Skeletal muscle tissue (tissue), 4 donors: ENCODE results near the gene KCNAB1. TPM values are rescaled to one million over a fixed set of nuclear protein-coding genes. Genes with fewer than 3 reads are reported as not detected.
A peak's percentile ranks its signal among the peaks of the same experiment; 100 is the strongest.
"Not testable (repeated sequence)": the region's sequence is repeated elsewhere in the genome, so short reads cannot be mapped to it uniquely, and the experiment has no call there.

Experiments
- H3K27ac ChIP-seq: one replicate; pipeline ENCODE4 v1.7.0; 2013; ENCODE audit warnings: mild to moderate bottlenecking, low read depth, low read length, inconsistent platforms
- H3K27me3 ChIP-seq, 3 donors: one replicate each; pipeline ENCODE4 v1.7.0; 2013; ENCODE audit warnings: low read length in 3 of 3; ENCODE audit not compliant: control insufficient read depth in 3 of 3, insufficient read depth in 3 of 3
- H3K36me3 ChIP-seq, 3 donors: one replicate each; pipeline ENCODE4 v1.7.0; 2013; ENCODE audit warnings: low read length in 3 of 3; ENCODE audit not compliant: control insufficient read depth in 3 of 3, insufficient read depth in 3 of 3
- H3K4me1 ChIP-seq, 3 donors: one replicate each; pipeline ENCODE4 v1.7.0; 2013; ENCODE audit warnings: low read length in 3 of 3, mild to moderate bottlenecking in 3 of 3; ENCODE audit not compliant: control insufficient read depth in 3 of 3, insufficient read depth in 3 of 3
- H3K4me3 ChIP-seq, 3 donors: one replicate each; pipeline ENCODE4 v1.7.0; 2013; ENCODE audit warnings: low read length in 3 of 3
- H3K9ac ChIP-seq, 3 donors: one replicate each; pipeline ENCODE4 v1.7.0; 2013; ENCODE audit warnings: low read length in 3 of 3, mild to moderate bottlenecking in 3 of 3, moderate library complexity in 2 of 3, low read depth in 1 of 3
- H3K9me3 ChIP-seq, 3 donors: one replicate each; pipeline ENCODE4 v1.7.0; 2013; ENCODE audit warnings: low read length in 3 of 3; ENCODE audit not compliant: control insufficient read depth in 3 of 3
- total RNA-seq: library from RNA; depleted of rRNA; stranded (reverse); fragments of >200 nt; gene quantifications from one replicate; pipeline ENCODE4 v1.2.3, GENCODE V29; 2014
- donor health status: Osteomylitis.

Gene KCNAB1
- total RNA-seq, result 4.2 TPM

DNA sequence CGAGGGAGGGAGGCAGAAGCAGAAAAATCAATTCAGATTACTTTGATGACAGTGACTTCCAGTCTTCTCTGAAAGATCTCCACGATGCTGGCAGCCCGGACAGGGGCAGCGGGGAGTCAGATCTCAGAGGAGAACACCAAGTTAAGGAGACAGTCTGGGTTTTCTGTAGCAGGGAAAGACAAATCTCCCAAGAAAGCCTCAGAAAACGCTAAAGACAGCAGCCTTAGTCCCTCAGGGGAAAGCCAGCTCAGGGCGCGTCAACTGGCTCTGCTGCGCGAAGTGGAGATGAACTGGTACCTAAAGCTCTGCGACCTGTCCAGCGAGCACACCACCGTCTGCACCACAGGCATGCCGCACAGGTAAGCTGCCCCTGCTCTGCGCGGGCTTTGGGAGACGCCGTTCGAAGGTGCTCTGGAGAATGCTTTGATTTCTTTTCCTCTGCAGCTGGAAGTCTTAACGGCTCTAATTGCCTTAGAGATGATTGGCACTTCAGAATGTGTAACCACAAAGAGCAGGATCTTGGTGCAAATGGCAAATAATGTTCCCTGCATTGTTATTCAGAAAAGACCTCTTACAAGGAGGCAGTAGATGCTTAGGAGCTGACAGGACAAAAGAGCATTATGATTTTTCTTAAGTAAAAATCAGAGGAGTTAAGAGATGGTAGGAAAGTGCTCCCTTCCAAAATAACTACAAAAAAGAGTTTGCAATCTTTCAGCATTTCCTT is at the start of gene KCNAB1:
KCNAB1 (plus strand) TSS at position 51 of the 724 bp plus-strand sequence.
- H3K36me3 ChIP-seq, result no peaks in the 10 kb centered on the region
- H3K4me3 ChIP-seq, result peak within 1 kb of the TSS in 1 of 3 donors; percentile 31
- H3K27me3 ChIP-seq, result peaks cover 0 to 4% (median 0%) of the 10 kb centered on the region in 3 donors
- no peaks in the 10 kb centered on the region for H3K9me3 ChIP-seq
- no peak within 1 kb of the TSS for H3K27ac ChIP-seq
- H3K4me1 ChIP-seq, result no peaks in the 10 kb centered on the region
- peak within 1 kb of the TSS in 1 of 3 donors; percentile 16 for H3K9ac ChIP-seq

DNA sequence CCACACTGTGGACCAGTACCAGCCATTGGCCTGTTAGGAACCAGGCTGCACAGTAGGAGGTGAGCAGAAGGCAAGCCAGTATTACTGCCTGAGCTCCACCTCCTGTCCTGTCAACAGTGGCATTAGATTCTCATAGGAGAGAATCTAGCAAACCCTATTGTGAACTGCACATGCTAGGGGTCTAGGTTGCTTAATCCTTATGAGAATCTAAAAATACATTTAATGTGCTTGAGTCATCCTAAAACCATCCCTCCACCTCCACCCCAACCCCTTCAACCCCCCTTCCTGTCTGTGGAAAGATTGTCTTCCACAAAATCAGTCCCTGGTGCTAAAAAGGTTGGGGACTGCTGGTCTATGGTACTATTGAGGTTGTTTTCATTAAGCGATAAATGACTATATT is 49.3 kb upstream of the KCNAB1 start:
- Histone ChIP-seq H3K27ac (no peak overlapping the region), H3K9ac (no peak overlapping the region), H3K9me3 (no peaks in the 10 kb centered on the region), H3K4me1 (no peaks in the 10 kb centered on the region), H3K36me3 (no peaks in the 10 kb centered on the region), H3K4me3 (no peak overlapping the region), H3K27me3 (no peaks in the 10 kb centered on the region)

DNA sequence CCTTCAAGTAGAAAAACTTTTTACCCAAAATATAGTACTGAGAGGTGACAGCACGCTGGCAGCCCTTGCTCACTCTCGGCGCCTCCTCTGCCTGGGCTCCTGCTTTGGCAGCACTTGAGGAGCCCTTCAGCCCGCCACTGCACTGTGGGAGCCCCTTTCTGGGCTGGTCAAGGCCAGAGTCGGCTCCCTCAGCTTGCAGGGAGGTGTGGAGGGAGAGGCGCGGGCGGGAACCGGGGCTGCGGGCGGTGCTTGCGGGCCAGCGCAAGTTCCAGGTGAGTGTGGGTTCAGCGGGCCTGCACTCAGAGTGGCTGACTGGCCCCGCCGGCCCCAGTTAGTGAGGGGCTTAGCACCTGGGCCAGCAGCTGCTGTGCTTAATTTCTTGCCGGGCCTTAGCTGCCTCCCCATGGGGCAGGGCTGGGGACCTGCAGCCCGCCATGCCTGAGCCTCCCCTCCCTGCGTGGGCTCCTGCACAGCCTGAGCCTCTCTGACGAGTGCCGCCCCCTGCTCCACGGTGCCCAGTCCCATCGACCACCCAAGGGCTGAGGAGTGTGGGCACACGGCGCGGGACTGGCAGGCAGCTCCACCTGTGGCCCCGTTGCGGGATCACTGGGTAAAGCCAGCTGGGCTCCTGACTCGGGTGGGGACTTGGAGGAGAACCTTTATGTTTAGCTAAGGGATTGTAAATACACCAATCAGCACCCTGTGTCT is 47.3 kb upstream of the KCNAB1 start:
- not testable (repeated sequence) for H3K27ac ChIP-seq, H3K9me3 ChIP-seq, H3K36me3 ChIP-seq, H3K4me1 ChIP-seq, H3K9ac ChIP-seq, H3K27me3 ChIP-seq, H3K4me3 ChIP-seq

DNA sequence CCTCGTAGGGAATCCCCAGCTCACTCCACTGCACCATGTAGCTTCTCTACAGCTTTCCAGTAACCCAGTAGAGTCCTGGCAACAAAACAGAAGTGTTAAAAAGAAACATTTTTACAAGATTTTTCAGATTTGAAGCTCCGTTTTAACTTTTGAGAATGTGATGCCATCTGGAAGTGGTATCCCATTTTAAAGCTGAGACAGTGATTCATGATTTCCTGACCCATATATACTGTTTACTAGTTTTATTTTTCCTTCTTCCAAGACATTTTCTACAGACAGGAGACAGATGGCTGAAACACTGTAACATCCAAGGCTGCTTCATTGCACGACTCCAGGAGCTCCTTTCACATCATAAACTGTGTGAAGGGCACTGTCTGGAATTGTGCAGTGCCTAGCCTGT is 30.3 kb upstream of the KCNAB1 start:
- H3K27ac ChIP-seq, result no peak overlapping the region
- no peaks in the 10 kb centered on the region for H3K36me3 ChIP-seq
- no peaks in the 10 kb centered on the region for H3K27me3 ChIP-seq
- H3K4me3 ChIP-seq, result no peak overlapping the region
- no peaks in the 10 kb centered on the region for H3K4me1 ChIP-seq
- H3K9ac ChIP-seq, result no peak overlapping the region
- H3K9me3 ChIP-seq, result no peaks in the 10 kb centered on the region

DNA sequence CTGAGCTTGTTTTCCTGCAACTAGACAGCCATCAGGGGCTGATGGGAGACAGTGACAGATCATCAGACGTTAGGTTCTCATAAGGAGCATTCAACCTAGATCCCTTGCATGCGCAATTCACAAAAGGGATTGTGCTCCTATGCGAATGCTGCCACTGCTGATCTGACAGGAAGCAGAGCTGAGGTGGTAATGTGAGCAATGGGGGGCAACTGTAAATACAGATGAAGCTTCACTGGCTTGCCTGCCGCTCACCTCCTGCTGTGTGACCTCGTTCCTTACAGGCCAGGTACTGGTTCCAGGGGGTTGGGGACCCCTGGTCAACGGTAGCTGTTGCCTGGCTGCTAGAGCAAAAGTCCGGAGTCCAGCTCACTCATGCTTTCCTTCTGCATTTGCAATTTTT is 26.4 kb upstream of the KCNAB1 start:
- Histone ChIP-seq H3K9me3 (no peaks in the 10 kb centered on the region), H3K27me3 (no peaks in the 10 kb centered on the region), H3K4me3 (no peak overlapping the region), H3K36me3 (no peaks in the 10 kb centered on the region), H3K4me1 (no peaks in the 10 kb centered on the region), H3K9ac (no peak overlapping the region), H3K27ac (no peak overlapping the region)

DNA sequence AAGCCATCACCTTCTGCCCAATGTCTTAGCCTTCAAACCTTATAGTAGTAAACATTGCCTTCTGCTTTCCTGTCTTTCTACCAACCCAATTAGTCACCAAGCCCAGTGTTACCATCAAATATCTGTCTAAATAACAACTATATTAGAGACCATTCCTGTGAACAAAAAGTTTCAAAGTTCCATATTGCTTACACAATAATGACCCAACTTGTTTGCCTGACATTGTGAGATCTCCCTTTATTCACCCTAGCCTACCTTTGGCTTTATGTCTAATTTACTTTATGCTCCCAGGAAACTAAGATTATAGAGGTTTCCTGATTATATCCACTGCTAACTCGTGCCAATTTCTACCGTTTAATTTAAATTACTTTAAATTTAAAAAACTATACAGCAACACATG is 26.0 kb upstream of the KCNAB1 start:
- H3K4me3 ChIP-seq, result no peak overlapping the region
- no peak overlapping the region for H3K9ac ChIP-seq
- no peaks in the 10 kb centered on the region for H3K27me3 ChIP-seq
- no peaks in the 10 kb centered on the region for H3K36me3 ChIP-seq
- no peaks in the 10 kb centered on the region for H3K9me3 ChIP-seq
- no peaks in the 10 kb centered on the region for H3K4me1 ChIP-seq
- H3K27ac ChIP-seq, result no peak overlapping the region

DNA sequence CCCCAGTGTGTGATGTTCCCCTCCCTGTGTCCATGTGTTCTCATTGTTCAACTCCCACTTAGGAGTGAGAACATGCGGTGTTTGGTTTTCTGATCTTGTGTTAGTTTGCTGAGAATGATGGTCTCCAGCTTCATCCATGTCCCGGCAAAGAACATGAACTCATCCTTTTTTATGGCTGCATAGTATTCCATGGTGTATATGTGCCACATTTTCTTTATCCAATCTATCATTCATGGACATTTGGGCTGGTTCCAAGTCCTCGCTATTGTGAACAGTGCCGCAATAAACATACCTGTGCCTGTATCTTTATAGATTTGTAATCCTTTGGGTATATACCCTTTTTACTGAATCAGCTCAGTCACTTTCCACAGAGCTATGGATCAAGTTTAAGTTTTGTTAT is 24.7 kb upstream of the KCNAB1 start:
- H3K36me3 ChIP-seq, H3K4me1 ChIP-seq, H3K9me3 ChIP-seq, H3K27ac ChIP-seq, H3K27me3 ChIP-seq, H3K9ac ChIP-seq, H3K4me3 ChIP-seq: not testable (repeated sequence)

DNA sequence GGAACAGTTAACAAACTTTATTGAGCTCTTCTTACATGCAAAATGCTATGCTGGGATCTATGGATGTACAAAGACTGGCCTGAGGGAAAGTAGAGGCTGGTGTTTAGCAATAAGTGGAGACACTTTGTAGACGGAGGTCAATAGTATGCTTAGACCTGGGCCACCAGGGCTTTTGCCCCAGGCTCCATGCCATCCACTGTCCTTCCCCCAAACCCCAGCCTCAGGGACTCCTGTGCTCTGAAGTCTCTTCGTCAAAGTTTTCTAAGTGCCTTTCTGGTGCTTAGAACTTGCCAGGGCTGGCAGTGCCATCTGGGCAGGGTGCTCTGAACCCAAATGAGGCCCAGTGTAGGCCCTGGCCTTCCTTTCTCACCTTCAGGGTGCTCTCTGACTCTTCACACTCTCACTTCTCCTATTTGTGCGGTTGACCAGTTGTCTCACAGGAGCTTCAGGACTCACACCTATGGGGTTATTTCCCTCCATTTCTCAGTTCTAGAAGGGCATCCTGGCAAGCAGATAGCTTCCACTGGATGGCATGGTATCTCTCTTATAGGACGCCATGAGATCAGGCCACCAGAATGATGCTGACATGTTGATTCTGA is 21.8 kb upstream of the KCNAB1 start:
- Histone ChIP-seq H3K27ac (no peak overlapping the region), H3K36me3 (no peaks in the 10 kb centered on the region), H3K9me3 (no peaks in the 10 kb centered on the region), H3K4me3 (no peak overlapping the region), H3K27me3 (no peaks in the 10 kb centered on the region), H3K4me1 (no peaks in the 10 kb centered on the region), H3K9ac (no peak overlapping the region)

DNA sequence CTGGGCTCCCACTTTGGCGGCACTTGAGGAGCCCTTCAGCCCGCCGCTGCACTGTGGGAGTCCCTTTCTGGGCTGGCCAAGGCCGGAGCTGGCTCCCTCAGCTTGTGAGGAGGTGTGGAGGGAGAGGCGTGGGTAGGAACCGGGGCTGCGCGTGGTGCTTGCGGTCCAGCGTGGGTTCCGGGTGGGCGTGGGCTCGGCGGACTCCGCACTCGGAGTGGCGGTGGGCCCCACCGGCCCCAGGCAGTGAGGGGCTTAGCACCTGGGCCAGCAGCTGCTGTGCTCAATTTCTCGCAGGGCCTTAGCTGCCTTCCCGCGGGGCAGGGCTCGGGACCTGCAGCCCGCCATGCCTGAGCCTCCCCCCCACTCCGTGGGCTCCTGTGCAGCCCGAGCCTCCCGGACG is 21.0 kb upstream of the KCNAB1 start:
- H3K27ac ChIP-seq, H3K4me3 ChIP-seq, H3K27me3 ChIP-seq, H3K9ac ChIP-seq, H3K36me3 ChIP-seq, H3K9me3 ChIP-seq, H3K4me1 ChIP-seq: not testable (repeated sequence)

DNA sequence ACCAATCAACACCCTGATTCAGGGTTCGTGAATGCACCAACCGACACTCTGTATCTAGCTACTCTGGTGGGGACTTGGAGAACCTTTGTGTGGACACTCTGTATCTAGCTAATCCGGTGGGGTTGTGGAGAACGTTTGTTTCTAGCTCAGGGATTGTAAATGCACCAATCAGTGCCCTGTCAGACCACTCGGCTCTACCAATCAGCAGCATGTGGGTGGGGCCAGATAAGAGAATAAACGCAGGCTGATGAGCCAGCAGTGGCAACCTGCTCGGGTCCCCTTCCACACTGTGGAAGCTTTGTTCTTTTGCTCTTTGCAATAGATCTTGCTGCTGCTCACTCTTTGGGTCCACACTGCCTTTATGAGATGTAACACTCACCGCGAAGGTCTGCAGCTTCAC is 20.4 kb upstream of the KCNAB1 start:
- not testable (repeated sequence) for H3K4me1 ChIP-seq, H3K27ac ChIP-seq, H3K36me3 ChIP-seq, H3K9ac ChIP-seq, H3K9me3 ChIP-seq, H3K4me3 ChIP-seq, H3K27me3 ChIP-seq
